HCT116 (cell line): ENCODE data around the gene YARS2.

Experiments
- CTCF ChIP-seq, 3 experiments: fragments of 200-600 bp in 1 of 3; sonication (generic) in 1 of 3; IDR thresholded peaks in 2 of 3; conservative IDR thresholded peaks in 1 of 3; 2 replicates each; pipeline ENCODE4 v1.5.1; 2012 to 2017; ENCODE audit warnings: low read depth in 2 of 3, low read length in 2 of 3, antibody characterized with exemption in 1 of 3, borderline replicate concordance in 1 of 3, control low read depth in 1 of 3, mild to moderate bottlenecking in 1 of 3, mixed read lengths in 1 of 3, mixed run types in 1 of 3, moderate library complexity in 1 of 3; ENCODE audit not compliant: insufficient read depth in 1 of 3
- EZH2 ChIP-seq: fragments of 200-600 bp; sonication (generic); IDR thresholded peaks from 2 replicates; pipeline ENCODE4 v1.6.1; 2017; ENCODE audit warnings: antibody characterized with exemption, mixed run types
- EZH2phosphoT487 ChIP-seq: fragments of 200-600 bp; IDR thresholded peaks from 2 replicates; pipeline ENCODE4 v1.6.1; 2018; ENCODE audit warnings: antibody characterized with exemption, borderline replicate concordance
- POLR2A ChIP-seq: IDR thresholded peaks from 2 replicates; pipeline ENCODE4 v1.7.0; 2011; ENCODE audit warnings: borderline replicate concordance; ENCODE audit not compliant: insufficient read depth, insufficient read length; ENCODE audit errors: extremely low read depth
- POLR2AphosphoS5 ChIP-seq: IDR thresholded peaks from 2 replicates; pipeline ENCODE4 v1.6.1; 2011; ENCODE audit warnings: mild to moderate bottlenecking, low read depth, low read length, moderate library complexity
- SIN3A ChIP-seq: IDR thresholded peaks from 2 replicates; pipeline ENCODE4 v1.6.1; 2012; ENCODE audit warnings: low read depth
- SP1 ChIP-seq: IDR thresholded peaks from 2 replicates; pipeline ENCODE4 v1.6.1; 2012; ENCODE audit warnings: low read depth
- SRF ChIP-seq: IDR thresholded peaks from 2 replicates; pipeline ENCODE4 v1.6.1; 2012; ENCODE audit warnings: low read depth
- YY1 ChIP-seq: IDR thresholded peaks from 2 replicates; pipeline ENCODE4 v1.6.1; 2011; ENCODE audit warnings: low read length, low read depth, moderate library complexity, mild to moderate bottlenecking; ENCODE audit not compliant: insufficient replicate concordance; ENCODE audit errors: extremely low read depth
- ZBTB33 ChIP-seq: IDR thresholded peaks from 2 replicates; pipeline ENCODE4 v1.6.1; 2011; ENCODE audit warnings: mild to moderate bottlenecking, low read length, moderate library complexity; ENCODE audit not compliant: insufficient replicate concordance; ENCODE audit errors: extremely low read depth
- ZNF274 ChIP-seq: fragments of 200-500 bp; sonication (Bioruptor generic); IDR thresholded peaks from 2 replicates; pipeline ENCODE4 v1.6.1; 2014; ENCODE audit warnings: mild to moderate bottlenecking, low read depth, low read length, inconsistent platforms

- TF ChIP-seq CTCF (IDR thresholded peaks at IDR 0.05 in 2 of 3, conservative IDR thresholded peaks at IDR 0.05 in 1 of 3; ENCODE audit: borderline replicate concordance in 1 of 3, insufficient read depth in 1 of 3, low read depth in 2 of 3, low read length in 2 of 3) (no peak), ZBTB33 (no peak), SRF (no peak), SIN3A (no peak), YY1 (no peak), POLR2A (no peak), ZNF274 (no peak), SP1 (no peak), POLR2AphosphoS5 (no peak), EZH2 (no peak), EZH2phosphoT487 (no peak)
Measured at GRCh38 chr12:32743264-32743663, 12.4 kb downstream of the YARS2 start.
